HepG2 (cell line): Measurements from ENCODE around the gene COG5. TPM values are rescaled to one million over a fixed set of nuclear protein-coding genes. Genes with fewer than 3 reads are reported as not detected.

ENCODE experiments used
- ARNT2 ChIP-seq: sonication (generic); formaldehyde crosslinking; IDR thresholded peaks from 2 replicates; pipeline ENCODE4 v1.8.0; 2022; ENCODE audit warnings: mild to moderate bottlenecking, low read depth, missing genetic modification reagents, moderate library complexity
- CREM ChIP-seq, 2 experiments: sonication (generic) in 1 of 2; formaldehyde crosslinking in 1 of 2; IDR thresholded peaks; 2 replicates each; pipeline versions ENCODE4 v1.4.0 to v1.6.1; 2016 to 2020; ENCODE audit warnings: antibody characterized with exemption in 1 of 2, mild to moderate bottlenecking in 1 of 2, missing genetic modification reagents in 1 of 2
- FLYWCH1 ChIP-seq: sonication (generic); formaldehyde crosslinking; IDR thresholded peaks from 2 replicates; pipeline ENCODE4 v1.8.1; 2023; ENCODE audit warnings: mild to moderate bottlenecking, missing genetic modification reagents
- FOXO1 ChIP-seq: sonication (generic); formaldehyde crosslinking; IDR thresholded peaks from 2 replicates; pipeline ENCODE4 v1.4.0; 2020; ENCODE audit warnings: missing genetic modification reagents
- GFI1 ChIP-seq: sonication (generic); formaldehyde crosslinking; IDR thresholded peaks from 2 replicates; pipeline ENCODE4 v1.5.0; 2020; ENCODE audit warnings: missing genetic modification reagents, mild to moderate bottlenecking, borderline replicate concordance
- JUN ChIP-seq: sonication (generic); formaldehyde crosslinking; IDR thresholded peaks from 2 replicates; pipeline ENCODE4 v1.4.0; 2020; ENCODE audit warnings: mild to moderate bottlenecking, missing genetic modification reagents
- KDM4B ChIP-seq: sonication (generic); formaldehyde crosslinking; IDR thresholded peaks from 2 replicates; pipeline ENCODE4 v1.4.0; 2020; ENCODE audit warnings: missing genetic modification reagents
- KLF16 ChIP-seq, 2 experiments: sonication (generic) in 1 of 2; formaldehyde crosslinking in 1 of 2; IDR thresholded peaks; 2 replicates each; pipeline versions ENCODE4 v1.6.1 to v1.8.0; 2016 to 2023; ENCODE audit warnings: missing genetic modification reagents in 2 of 2, missing compliant biosample characterization in 1 of 2
- KLF9 ChIP-seq: IDR thresholded peaks from 2 replicates; pipeline ENCODE4 v1.6.1; 2016; ENCODE audit warnings: low read depth
- PHF20 ChIP-seq: sonication (generic); formaldehyde crosslinking; IDR thresholded peaks from 2 replicates; pipeline ENCODE4 v1.5.0; 2020; ENCODE audit warnings: mild to moderate bottlenecking, missing genetic modification reagents
- POLR2G ChIP-seq: fragments of 200-400 bp; formaldehyde crosslinking; IDR thresholded peaks from 2 replicates; pipeline ENCODE4 v1.6.1; 2018; ENCODE audit warnings: mild to moderate bottlenecking, low read depth, low read length, moderate library complexity
- SIN3A ChIP-seq: IDR thresholded peaks from 2 replicates; pipeline ENCODE4 v1.6.1; 2011; ENCODE audit warnings: low read depth, mild to moderate bottlenecking, control low read depth, low read length, borderline replicate concordance
- SUZ12 ChIP-seq: fragments of 150-350 bp; IDR thresholded peaks from 2 replicates; pipeline ENCODE4 v1.6.1; 2014; ENCODE audit warnings: low read depth, low read length
- TEAD3 ChIP-seq: optimal IDR thresholded peaks from 2 replicates; pipeline ENCODE3; 2016; ENCODE audit warnings: borderline replicate concordance
- THAP9 ChIP-seq: sonication (generic); formaldehyde crosslinking; IDR thresholded peaks from 2 replicates; pipeline ENCODE4; 2020; ENCODE audit warnings: missing genetic modification reagents, mild to moderate bottlenecking, borderline replicate concordance
- ZBTB38 ChIP-seq: sonication (generic); formaldehyde crosslinking; IDR thresholded peaks from 2 replicates; pipeline ENCODE4 v1.5.1; 2020; ENCODE audit warnings: mild to moderate bottlenecking, missing genetic modification reagents
- ZNF10 ChIP-seq: sonication (generic); formaldehyde crosslinking; IDR thresholded peaks from 2 replicates; pipeline ENCODE4 v1.4.0; 2020; ENCODE audit warnings: mild to moderate bottlenecking, low read depth, missing genetic modification reagents, borderline replicate concordance
- ZNF143 ChIP-seq: sonication (generic); formaldehyde crosslinking; IDR thresholded peaks from 2 replicates; pipeline ENCODE4 v1.4.0; 2020; ENCODE audit warnings: missing genetic modification reagents
- ZNF558 ChIP-seq: sonication (generic); formaldehyde crosslinking; IDR thresholded peaks from 2 replicates; pipeline ENCODE4 v1.9.0; 2022; ENCODE audit warnings: mild to moderate bottlenecking, missing genetic modification reagents, borderline replicate concordance
- ZNF567 ChIP-seq: sonication (generic); formaldehyde crosslinking; IDR thresholded peaks from 2 replicates; pipeline ENCODE4 v1.8.1; 2023; ENCODE audit warnings: mild to moderate bottlenecking, missing genetic modification reagents, borderline replicate concordance
- ZNF777 ChIP-seq: sonication (generic); formaldehyde crosslinking; IDR thresholded peaks from 2 replicates; pipeline ENCODE4 v1.4.0; 2020; ENCODE audit warnings: missing genetic modification reagents
- ZSCAN9 ChIP-seq: IDR thresholded peaks from 2 replicates; pipeline ENCODE4 v1.6.1; 2016; ENCODE audit warnings: borderline replicate concordance
- polyA plus RNA-seq, 8 experiments: library from polyadenylated mRNA; depleted of rRNA in 3 of 8; stranded (reverse) in 7 of 8; unstranded in 1 of 8; fragments of >200 nt; fragmentation: Illumina TruSeq in 4 of 8; extraction: Trizol in 4 of 8; gene quantifications; 2 replicates each; pipeline versions ENCODE4 v1.2.1 to v1.2.3, GENCODE V29; 2011 to 2016; ENCODE audit warnings: low read depth in 4 of 8, missing spikeins in 1 of 8, mixed read lengths in 1 of 8; ENCODE audit not compliant: insufficient read depth in 1 of 8
- total RNA-seq, 5 experiments: library from RNA; depleted of rRNA; stranded (reverse); fragments of >200 nt; fragmentation: Illumina TruSeq; extraction: Trizol; gene quantifications; 2 replicates each; pipeline ENCODE4 v1.2.3, GENCODE V29; 2016; ENCODE audit warnings: low read depth in 1 of 5
- TF ChIP-seq, protein P1 (sequence below): IDR thresholded peaks from 2 replicates; pipeline ENCODE4 v1.6.1; 2012; ENCODE audit warnings: low read length, improper control_type of control experiment

COG5 gene
- total and polyA plus RNA-seq, 2 of the 13 experiments (the other 11 are each of a cell fraction or from before 2014, with no cell fraction given), result 20.4 to 31.3 TPM

- TF ChIP-seq ZNF143 (peak; percentile 94), SUZ12 (peak; percentile 84), KLF16 (CRISPR knock-in tag; IDR thresholded peaks at IDR 0.05) (peak in 1 of 2 experiments; percentile 40; a peak in 1 of 4 replicates), FLYWCH1 (no peak), SIN3A (peak; percentile 93), ZNF777 (CRISPR knock-in tag) (no peak), ZNF10 (CRISPR knock-in tag) (no peak), ZNF567 (CRISPR knock-in tag) (peak; percentile 37; the same call in 1 of the 2 replicates), FOXO1 (CRISPR knock-in tag) (peak; percentile 91), ARNT2 (no peak), JUN (no peak), POLR2G (peak; percentile 18; the same call in 1 of the 2 replicates), ZBTB38 (CRISPR knock-in tag) (0 out of 2 replicates have a peak, but pooled peaks have one; percentile 31), KDM4B (no peak; the same call in 1 of the 2 replicates), TEAD3 (CRISPR knock-in tag) (peak; percentile 56), THAP9 (CRISPR knock-in tag) (no peak), ZNF558 (CRISPR knock-in tag) (no peak), ZSCAN9 (CRISPR knock-in tag) (peak; percentile 18; the same call in 1 of the 2 replicates), GFI1 (CRISPR knock-in tag) (peak; percentile 85; the same call in 1 of the 2 replicates), CREM (IDR thresholded peaks at IDR 0.05) (peak; percentile 98), CREM (CRISPR knock-in tag; IDR thresholded peaks at IDR 0.05) (no peak), PHF20 (CRISPR knock-in tag) (no peak), KLF9 (no peak)
- TF ChIP-seq, protein P1, sequence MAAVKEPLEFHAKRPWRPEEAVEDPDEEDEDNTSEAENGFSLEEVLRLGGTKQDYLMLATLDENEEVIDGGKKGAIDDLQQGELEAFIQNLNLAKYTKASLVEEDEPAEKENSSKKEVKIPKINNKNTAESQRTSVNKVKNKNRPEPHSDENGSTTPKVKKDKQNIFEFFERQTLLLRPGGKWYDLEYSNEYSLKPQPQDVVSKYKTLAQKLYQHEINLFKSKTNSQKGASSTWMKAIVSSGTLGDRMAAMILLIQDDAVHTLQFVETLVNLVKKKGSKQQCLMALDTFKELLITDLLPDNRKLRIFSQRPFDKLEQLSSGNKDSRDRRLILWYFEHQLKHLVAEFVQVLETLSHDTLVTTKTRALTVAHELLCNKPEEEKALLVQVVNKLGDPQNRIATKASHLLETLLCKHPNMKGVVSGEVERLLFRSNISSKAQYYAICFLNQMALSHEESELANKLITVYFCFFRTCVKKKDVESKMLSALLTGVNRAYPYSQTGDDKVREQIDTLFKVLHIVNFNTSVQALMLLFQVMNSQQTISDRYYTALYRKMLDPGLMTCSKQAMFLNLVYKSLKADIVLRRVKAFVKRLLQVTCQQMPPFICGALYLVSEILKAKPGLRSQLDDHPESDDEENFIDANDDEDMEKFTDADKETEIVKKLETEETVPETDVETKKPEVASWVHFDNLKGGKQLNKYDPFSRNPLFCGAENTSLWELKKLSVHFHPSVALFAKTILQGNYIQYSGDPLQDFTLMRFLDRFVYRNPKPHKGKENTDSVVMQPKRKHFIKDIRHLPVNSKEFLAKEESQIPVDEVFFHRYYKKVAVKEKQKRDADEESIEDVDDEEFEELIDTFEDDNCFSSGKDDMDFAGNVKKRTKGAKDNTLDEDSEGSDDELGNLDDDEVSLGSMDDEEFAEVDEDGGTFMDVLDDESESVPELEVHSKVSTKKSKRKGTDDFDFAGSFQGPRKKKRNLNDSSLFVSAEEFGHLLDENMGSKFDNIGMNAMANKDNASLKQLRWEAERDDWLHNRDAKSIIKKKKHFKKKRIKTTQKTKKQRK, result peak; percentile 94
Observed at GRCh38 chr7:107168233-107169119, 395.2 kb downstream of the COG5 start, which contains the start of gene HBP1 (continued).
